Posterior vena cava (tissue), 2 donors: Measurements from ENCODE around the gene KCNF1. TPM values are rescaled to one million over a fixed set of nuclear protein-coding genes. Genes with fewer than 3 reads are reported as not detected.

Source experiments
- DNase-seq: peaks from one replicate; pipeline ENCODE4 v3.0.0-alpha.2; 2020; ENCODE audit warnings: low spot score
- intact Hi-C, 2 donors: fragments of 100-400 bp; cut with DNase I; formaldehyde crosslinking; loops; one replicate each; pipeline versions ENCODE4 v1.14.1 to v1.14.2; 2022 to 2023
- total RNA-seq, 2 donors: library from RNA; stranded (reverse); fragmentation: NEBNext Ultra II Directional; extraction: Animal tissue kit (Norgen Biotek cat#: 25700); gene quantifications; one replicate each; pipeline ENCODE4 v1.2.1, GENCODE V29; 2021
- donor health status: DM: yes; HTN: yes; CAD: no.
- donor health status: DM: yes; HTN: yes; CAD: no.

Gene KCNF1
- total RNA-seq, 2 donors from 2014 or later = 0.19 to 0.29 TPM

DNA sequence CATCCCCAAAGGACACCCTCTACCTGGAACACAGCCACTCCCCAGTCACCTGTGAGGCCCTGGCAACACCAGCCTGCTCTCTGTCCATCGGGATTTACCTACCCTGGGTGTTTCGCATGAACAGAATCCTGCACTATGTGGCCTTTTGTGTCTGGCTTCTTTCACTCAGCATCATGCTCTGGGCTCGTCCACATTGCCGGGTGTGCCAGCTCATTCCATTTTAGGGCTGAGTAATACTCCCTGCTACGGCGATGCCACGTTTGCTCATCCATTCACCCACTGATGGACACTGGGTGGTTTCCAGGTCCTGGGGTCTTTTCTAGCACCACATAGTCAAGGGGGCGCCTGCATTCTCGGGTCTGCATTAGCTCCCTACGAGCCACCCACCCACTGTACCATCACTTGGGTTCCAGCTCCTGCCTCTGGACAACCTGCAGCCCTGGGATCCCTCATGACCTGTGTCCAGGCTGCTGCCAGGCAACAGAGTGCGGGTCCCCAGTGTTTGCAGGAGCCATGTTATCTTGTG, 22.0 kb downstream of the KCNF1 start:
- intact Hi-C loops = no loop called here
- peak; percentile 58 for DNase-seq

DNA sequence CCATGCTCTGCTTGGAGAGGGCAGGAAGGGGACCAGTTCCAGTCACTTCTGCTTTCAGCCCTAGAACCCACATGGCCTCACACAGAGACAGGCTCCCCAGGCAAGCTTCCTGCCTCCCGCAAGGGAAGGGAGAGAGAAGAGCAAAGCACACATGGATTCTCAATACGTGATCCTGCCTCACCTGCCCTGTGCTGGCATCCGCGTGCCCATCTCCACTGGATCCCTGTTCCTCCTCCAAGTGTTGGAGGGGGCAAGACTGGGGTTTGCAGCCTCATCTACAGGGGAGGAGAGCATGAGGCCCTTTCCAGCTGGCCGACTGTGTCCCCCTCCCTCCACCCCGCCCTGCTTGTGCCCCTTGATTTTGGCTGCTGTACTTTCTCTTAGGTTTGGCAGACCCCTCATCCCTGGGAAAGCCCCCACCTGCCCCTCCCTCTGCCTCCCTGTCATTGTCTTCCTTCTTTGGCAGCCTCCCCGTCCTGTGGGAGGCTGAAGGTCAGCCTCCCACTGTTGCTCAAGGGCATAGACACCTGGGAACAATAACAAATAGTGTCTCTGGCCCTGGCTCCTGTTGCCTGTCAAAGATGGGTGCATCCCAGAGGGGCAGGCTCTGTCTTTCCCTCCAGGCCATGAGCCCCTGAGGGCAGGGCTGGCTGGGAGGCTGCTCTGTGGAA, 22.7 kb downstream of the KCNF1 start:
- DNase-seq = peak; percentile 72
- intact Hi-C loops = no loop called here

DNA sequence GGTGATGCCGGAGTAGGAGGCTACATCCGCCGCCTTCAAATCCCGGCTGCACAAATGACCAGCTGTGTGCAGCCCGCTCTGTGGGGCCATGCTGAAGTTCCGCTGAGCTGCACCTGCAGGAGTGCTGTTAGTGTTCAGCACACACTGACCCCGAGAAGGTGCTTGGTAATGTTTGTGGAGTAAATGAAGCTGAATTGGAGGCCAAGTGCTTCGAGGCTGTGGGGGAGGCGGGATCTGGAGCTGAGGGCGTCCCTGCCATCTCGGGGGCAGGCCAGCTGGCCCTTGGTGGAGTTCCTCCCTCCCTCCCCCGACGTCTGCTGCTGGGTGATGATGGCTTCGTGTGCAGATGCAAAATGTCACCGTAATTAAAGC, 23.2 kb downstream of the KCNF1 start:
- DNase-seq = peak; percentile 1
- intact Hi-C loops = no loop called here

DNA sequence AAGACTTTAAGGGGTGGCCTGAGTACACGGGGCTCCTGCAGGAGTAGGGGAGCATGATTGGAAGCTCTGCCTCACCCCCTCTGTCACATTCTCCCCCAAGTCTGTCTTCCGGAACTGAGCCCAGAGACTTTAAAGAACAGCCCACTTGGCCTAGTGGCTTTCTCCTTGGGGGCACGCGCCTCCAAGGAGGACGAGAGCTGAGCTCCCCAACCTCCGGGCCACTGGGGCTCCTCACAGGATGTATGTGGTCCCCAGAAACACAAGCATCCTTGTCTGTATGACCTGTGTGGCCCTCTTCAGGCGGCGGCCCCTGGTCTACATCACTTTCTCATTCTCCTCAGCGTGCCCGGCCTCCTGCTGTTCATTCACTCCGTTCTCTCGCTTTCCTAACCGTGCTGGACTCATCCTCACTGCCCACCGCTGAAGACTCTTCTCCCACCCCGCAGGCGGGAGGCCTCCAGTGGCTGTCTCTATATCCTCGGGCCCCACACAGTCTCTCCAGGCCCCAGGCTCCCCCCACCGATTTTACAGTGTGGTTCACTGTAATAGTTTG, 23.7 kb downstream of the KCNF1 start:
- intact Hi-C loops = no loop called here
- DNase-seq = peak; percentile 57

DNA sequence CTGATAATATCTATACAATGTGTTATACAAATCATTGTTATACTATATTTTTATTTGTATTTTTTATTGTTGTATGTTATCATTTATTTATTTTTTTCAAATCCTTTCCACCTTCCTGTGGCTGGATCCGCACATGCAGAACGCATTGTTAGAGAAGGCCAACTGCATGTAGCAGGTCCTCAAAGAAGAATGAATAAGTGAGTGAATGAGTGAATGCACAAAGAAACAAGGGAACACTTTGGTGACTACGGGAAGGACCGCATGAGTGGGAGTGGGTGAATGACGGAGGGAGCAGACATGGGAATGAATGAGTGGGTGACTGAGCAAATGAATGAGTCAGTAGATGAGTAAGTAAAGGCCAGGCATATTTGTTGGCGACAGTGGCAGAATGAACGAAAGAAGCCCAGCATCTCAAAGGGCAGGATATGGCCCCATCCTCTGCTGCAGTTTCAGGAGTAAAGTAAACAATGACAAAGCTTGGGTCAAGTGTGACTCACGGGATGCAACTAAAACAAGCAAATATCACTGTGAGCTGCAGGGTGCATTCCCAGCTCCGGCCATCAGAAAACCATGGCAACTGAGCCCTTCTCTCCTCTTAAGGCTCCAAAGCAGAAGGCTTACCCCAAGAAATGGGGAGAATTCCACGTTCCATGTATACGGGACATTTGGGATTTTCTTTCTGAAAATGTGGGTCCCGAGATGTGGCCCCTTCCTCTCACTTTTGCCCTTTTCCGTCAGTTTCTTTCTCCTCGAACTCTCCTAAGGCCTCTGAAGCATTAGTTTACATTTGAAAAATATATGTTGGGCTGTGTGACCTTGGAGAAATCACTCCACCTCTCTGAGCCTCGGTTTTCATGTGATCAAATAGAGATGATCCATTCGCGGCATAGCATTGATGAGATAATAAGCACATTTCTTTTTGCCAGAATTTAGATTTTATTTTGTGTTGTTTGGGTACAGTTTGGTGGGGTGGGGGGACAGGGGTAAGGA, 24.5 kb downstream of the KCNF1 start:
- DNase-seq = peak; percentile 32
- intact Hi-C loops = no loop called here

DNA sequence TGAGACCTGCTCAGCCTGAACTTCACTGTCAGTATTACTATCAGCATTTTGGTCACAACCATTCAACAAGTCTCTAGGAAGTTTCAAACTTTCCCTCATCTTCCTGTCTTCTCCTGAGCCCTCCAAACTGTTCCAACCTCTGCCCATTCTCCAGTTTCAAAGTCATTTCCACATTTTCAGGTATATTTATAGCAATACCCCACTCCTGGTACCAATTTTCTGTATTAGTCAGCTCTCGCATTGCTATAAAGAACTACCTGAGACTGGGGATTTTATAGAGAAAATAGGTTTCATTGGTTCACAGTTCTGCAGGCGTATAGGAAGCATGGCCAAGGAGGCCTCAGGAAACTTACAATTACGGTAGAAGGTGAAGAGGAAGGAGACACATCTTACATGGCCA, 27.3 kb downstream of the KCNF1 start:
- intact Hi-C loops = no loop called here

DNA sequence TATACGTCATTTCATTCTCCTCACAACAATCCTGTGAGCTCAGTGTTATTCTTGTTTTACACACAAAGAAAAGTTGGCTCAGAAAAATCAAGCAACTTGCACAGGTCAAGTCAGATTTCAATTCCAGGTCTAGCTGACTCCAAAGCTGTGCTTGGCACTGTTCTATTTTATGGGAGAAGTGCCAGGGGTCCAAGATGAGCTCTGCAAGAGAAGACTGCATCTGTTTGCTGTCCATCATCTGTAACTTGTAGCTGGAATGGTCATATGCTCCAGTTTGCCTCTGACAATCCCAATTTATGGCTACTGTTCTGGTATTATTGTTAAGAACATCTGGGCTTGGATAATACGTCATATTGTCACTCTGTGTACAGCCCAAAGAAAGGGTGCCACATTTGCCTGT, 28.9 kb downstream of the KCNF1 start:
- DNase-seq = no peak
- intact Hi-C loops = no loop called here

More for the DNA sequence above, 27.3 kb downstream of the KCNF1 start:
- DNase-seq = no peak

DNA sequence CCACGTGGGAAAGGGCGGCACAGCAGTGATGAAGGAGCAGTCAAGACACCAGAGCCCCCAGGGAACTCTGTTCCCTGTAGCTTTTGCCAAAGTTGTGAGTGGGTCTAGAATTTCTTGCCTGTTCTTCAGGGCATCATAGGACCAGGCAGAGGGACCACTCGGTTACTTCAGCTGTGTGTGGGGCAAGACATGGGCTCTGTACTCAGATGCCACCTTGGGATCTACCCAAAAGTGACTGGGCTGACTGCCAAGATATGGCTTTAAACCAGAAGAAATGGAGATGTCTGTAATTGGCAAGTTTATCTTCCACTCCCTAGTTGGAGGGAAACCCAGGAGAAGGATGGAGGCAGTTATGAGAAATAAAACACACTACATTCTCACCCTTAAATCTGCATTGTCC, 29.6 kb downstream of the KCNF1 start:
- no peak for DNase-seq
- intact Hi-C loops = no loop called here

DNA sequence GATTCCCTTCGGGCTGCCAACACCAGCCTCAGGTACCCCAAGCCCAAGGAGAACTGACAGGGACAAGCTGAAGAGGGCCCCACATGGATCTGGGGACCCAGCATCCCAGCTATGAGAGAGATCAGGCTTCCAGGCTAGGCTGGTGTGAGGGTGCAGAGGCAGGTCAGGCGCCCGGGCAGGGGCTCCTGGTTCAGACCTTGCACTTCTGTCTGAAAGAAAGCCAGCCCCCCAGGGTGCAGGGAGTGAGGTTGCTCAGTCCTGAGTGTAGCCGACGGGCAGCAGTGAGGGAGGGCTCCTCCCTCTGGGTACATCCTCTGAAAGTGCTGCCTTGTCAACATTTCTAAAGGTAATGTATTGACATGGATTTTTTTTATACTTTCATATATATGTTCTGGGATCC, 33.1 kb downstream of the KCNF1 start:
- peak; percentile 48 for DNase-seq
- intact Hi-C loops = no loop called here

DNA sequence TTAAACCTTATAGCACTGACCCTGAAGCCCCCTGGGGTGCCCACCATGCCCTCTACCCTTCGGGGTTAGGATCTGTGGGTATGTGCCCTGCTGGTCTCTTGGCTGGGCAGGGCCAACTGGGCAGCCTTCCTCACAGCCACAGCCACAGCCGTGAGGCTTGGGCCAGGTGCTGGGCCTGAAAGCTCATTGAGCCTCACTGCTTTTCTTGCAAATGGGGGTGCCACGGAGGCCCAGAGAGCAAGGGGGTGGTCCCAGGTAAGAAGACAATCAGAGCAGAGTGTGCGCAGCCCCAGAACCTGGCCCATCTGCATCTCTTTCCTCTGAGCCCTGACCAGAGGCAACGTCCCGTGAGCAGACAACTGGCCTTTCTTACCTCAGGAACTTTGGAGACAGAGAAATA, 34.7 kb downstream of the KCNF1 start:
- peak; percentile 68 for DNase-seq
- intact Hi-C loops = no loop called here

DNA sequence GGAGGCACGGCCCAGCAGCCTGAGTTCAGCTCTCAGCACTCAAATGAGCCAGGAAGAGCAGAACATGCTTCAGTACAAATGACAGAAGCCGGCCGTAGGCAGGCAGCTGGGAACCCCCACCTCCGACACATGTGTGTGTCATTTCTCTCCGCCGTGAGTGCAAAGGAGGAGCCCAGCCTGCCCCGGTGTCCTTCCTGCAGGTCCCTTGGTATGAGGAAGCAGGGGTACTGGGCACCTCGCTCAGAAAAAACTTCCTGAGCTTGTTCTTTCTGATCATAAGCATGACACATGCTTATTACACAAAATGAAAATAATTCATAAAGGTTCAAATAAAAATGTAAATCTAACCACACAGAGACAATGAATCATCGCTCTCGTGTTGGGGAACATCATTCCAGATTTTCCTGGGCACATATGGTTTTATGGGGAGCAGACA, 35.3 kb downstream of the KCNF1 start:
- intact Hi-C loops = no loop called here

DNA sequence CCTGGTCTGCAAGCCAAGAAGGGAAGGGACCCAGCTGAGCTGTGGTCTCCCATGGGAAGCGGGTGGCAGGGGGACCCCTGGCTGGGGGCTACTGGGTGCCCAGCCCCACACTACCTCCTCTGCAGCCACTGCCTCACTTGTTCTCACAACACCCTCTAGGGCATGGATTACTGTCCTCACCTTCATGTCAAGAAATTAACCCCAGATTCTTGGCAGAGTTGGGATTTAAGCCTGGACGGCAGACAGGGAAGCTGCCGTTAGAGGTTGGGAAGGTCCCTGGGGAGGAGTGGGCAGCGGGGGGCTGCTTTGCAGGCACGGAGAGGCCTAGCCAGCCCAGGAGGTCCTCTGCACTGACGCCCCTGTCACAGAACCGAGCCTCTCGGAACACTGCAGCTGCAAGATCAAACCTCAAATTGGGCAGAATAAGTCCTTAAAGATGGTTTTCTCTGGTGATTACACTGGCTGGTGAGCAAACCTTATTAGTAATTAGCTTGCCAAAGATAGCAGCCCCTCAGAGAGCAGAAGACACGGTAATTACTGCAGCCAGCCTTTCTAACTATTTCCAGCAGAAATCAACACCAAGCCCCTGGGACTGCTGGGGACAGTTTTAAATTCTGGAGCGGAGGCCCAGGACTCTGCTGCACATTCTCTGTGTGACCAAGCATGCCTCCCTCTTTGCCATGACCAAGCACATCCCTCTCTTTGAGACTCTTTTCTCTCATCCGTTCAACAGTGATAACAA, 35.9 kb downstream of the KCNF1 start:
- peak; percentile 23 for DNase-seq
- intact Hi-C loops = no loop called here

More for the DNA sequence above, 35.3 kb downstream of the KCNF1 start:
- peak; percentile 9 for DNase-seq

DNA sequence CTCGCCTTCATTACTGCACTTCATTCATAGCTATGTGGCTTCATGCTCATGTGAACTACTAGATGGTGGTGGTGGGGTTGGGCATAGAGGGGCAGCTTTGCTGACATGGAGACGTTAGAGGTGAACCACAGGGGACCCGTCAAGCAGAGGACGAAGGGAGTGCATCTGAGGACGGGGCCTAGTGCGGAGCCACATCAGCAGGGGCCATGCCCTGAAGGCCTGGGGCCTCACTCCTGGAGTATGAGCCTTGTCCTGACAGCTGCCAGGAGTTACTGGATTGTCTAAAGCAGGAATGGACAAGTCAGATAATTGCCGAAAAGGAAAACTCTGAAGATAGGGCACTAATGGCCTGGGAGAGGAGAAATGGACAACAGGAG, 36.4 kb downstream of the KCNF1 start:
- intact Hi-C loops = no loop called here
- DNase-seq = peak; percentile 53

DNA sequence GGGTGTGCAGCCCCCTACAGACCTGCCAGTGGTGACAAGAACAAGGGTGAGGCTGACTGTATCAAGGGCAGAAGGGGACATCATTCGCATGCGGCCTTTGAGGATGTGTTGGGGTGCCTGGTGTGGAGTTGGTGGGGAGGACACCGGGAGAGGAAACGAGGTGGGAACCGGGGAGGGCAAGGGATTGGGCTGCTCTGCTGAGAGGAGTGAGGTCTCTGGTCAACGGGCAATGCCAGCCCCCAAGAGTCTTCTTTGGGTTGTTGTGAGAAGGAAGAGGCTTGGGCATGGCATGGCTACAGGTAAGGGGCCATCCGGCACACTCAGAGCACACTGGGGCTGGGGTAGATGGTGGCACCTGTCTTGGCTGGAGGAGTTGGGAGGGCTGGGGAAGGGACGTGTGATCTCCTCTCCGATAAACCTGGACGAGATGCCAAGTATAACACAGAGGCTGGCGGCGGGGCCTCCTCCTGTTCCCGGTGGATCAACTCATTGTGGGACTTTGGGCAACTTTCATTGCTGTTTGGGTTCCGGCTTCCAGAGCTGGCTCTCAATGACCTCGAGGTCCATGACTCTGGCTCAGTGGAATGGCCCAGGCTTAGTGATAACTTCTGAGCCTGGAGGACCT, 37.0 kb downstream of the KCNF1 start:
- DNase-seq = peak; percentile 66
- intact Hi-C loops = no loop called here

DNA sequence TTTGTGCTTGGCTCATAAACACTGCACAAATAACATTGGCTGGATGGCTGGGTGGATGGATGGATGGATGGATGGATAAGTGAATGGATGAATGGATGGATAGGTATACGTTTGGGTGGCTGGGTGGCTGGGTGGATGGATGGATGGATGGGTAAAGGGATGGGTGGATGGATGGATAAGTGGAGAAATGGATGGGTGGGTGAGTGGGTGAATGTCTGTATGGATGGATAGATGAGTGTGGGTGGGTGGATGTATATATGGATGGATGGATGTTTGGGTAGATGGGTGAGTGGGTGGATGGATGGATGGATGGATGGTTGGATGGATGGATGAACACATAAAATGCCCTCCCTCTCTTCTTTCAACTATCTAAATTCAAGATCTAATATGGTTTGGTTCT, 38.1 kb downstream of the KCNF1 start:
- intact Hi-C loops = no loop called here
- DNase-seq = peak; percentile 5

DNA sequence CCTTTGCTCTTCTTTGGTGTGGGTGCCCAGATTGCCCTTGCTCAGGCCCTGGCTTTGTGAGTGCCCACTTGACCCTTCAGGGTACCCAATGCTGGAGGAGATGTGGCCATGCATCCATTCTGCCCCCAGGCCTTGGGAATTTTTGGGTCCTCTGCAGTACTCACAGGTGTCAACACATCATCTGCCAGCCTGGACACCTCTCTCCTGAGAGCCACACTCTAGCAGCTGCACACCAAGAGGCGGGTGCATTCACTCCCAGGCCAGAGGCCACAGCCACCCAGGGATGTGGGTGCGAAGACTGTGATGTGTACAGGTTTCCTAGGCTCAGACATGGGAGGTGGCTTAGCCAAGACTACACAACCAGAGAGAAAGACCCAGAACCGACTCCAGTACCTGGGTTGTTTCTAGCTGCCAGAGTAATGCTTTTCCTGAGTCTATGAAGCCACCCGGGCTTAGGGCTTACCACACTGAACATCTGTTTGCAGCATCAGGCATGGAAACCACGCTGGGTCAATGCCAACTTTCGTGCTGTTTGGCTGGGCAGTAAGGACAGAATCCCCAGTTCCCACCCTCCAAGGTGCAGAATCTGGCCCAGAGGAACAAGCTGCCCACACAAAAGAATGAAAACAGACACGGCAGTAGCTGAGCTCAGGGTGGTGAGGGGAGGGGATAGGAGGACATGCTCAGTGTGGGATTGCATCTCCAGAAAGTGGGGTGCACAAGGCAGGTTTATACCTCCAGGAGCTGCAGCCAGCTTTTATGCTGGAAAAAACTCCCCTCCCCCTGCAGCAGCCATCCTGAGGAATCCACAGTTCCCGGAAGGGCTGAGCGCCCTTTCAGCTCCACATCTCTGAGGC, 40.1 kb downstream of the KCNF1 start:
- intact Hi-C loops = no loop called here
- DNase-seq = peak; percentile 46

DNA sequence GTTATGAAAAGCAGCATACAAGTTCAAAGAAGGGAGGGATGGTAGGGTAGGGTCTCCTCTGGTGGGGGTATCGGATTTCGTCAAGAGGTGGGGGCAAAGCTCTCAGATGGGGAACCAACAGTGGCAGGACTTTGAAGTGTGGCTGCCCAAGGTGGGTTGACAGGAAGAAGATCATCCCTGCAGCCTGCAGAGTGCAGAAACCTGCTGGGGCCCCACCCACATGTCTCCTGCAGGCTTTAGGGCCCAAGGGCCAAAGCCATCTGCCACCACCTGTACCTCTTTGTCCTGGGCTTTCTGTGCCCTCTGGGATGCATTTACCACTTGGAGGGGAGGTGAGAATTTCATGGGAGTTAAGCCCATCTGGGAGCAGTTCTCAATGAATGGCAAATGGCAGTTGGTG, 42.7 kb downstream of the KCNF1 start:
- intact Hi-C loops = no loop called here
- DNase-seq = peak; percentile 58
